ENCODE data around the gene NHP2.
A peak's percentile ranks its signal among the peaks of the same experiment; 100 is the strongest.

Gene NHP2

DNA sequence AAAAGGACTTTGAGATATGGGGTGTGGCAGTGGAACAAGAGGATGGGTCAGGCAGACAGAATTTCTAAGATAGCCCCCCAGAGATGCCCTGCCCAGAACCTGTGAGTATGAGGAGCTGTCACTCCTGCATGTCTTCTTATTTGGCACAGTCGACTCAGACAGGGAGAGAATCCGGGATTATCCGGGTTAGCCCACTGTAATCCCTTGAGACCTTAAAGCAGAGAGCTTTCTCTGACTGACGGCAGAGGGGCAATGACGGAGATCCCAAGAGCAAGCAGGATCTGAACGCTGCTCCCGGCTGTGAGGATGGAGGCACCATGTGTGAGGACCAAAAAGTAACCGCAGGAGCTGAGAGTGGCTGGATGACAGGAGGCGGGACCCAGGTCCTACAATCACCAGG, 8.8 kb upstream of the NHP2 start:
- ChIA-PET CTCF (interaction anchor here (0.9 to 4.3 kb wide), 2 partner anchors 39 to 86 kb away, joined by 3 to 46 read pairs; no protein-coding TSS in a partner anchor), POLR2A (ENCODE audit: low non-redundant PET) (no interaction called here)
- no peak overlapping the region for H3K27ac ChIP-seq
- no peak for DNase-seq (ENCODE audit: low spot score)
- TF ChIP-seq, protein P1, sequence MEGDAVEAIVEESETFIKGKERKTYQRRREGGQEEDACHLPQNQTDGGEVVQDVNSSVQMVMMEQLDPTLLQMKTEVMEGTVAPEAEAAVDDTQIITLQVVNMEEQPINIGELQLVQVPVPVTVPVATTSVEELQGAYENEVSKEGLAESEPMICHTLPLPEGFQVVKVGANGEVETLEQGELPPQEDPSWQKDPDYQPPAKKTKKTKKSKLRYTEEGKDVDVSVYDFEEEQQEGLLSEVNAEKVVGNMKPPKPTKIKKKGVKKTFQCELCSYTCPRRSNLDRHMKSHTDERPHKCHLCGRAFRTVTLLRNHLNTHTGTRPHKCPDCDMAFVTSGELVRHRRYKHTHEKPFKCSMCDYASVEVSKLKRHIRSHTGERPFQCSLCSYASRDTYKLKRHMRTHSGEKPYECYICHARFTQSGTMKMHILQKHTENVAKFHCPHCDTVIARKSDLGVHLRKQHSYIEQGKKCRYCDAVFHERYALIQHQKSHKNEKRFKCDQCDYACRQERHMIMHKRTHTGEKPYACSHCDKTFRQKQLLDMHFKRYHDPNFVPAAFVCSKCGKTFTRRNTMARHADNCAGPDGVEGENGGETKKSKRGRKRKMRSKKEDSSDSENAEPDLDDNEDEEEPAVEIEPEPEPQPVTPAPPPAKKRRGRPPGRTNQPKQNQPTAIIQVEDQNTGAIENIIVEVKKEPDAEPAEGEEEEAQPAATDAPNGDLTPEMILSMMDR (conservative IDR thresholded peaks at IDR 0.05; ENCODE audit: low read depth): no peak

- ChIA-PET CTCF (no interaction called here), POLR2A (ENCODE audit: low non-redundant PET) (no interaction called here)
- TF ChIP-seq, protein P1 (conservative IDR thresholded peaks at IDR 0.05; ENCODE audit: low read depth): no peak
- H3K27ac ChIP-seq: no peak overlapping the region
- no peak for DNase-seq (ENCODE audit: low spot score)
Measured at GRCh38 chr5:178160176-178160575, 6.5 kb upstream of the NHP2 start.

DNA sequence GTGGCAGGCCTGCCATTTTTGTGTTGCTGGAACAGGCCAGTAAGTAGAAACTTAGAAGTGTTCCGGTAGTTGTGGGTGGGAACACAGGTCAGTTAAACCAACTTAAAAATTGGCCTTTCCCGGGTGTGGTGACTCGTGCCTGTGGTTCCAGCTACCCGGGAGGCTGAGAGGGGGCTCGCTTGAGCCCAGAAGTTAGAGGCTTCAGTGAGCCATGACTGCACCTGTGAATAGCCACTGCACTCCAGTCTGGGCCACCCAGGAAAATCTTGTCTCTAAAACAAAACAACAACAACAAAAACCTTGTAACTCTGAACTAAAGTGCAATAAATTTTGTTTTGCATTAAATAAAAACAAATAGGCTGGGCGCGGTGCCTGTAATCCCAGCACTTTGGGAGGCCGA, 1.4 kb upstream of the NHP2 start:
- POLR2A ChIA-PET (ENCODE audit: low non-redundant PET): interaction anchor here (1.1 kb wide), 1 partner anchor 11 kb away, joined by 3 read pairs; no protein-coding TSS in a partner anchor
- CTCF ChIA-PET: interaction anchor here (0.7 to 1.4 kb wide), 3 partner anchors 12 to 80 kb away, joined by 3 to 5 read pairs (median 4); no protein-coding TSS in a partner anchor
- TF ChIP-seq, protein P1 (conservative IDR thresholded peaks at IDR 0.05; ENCODE audit: low read depth): no peak
- peak overlapping the region; percentile 70 for H3K27ac ChIP-seq
- DNase-seq (ENCODE audit: low spot score): no peak

- POLR2A ChIA-PET (ENCODE audit: low non-redundant PET): interaction anchor here (0.6 to 1.4 kb wide), 3 partner anchors 15 to 62 kb away, joined by 3 read pairs; no protein-coding TSS in a partner anchor
- CTCF ChIA-PET: interaction anchor here (0.6 to 1.5 kb wide), 4 partner anchors 53 to 76 kb away, joined by 3 to 6 read pairs (median 4); no protein-coding TSS in a partner anchor
- TF ChIP-seq, protein P1 (conservative IDR thresholded peaks at IDR 0.05; ENCODE audit: low read depth): no peak
Measured at GRCh38 chr5:178152491-178153444, 917 bp downstream of the NHP2 start.

GRCh38 chr5:178150977-178151734, 2.5 kb downstream of the NHP2 start:
- H3K27ac ChIP-seq: peak overlapping the region; percentile 40
- DNase-seq (ENCODE audit: low spot score): no peak
- TF ChIP-seq, protein P1 (conservative IDR thresholded peaks at IDR 0.05; ENCODE audit: low read depth): no peak
- ChIA-PET CTCF (interaction anchor here (0.6 to 9.3 kb wide), 2 partner anchors 46 to 75 kb away, joined by 3 to 175 read pairs; no protein-coding TSS in a partner anchor), POLR2A (ENCODE audit: low non-redundant PET) (no interaction called here)

More at GRCh38 chr5:178152491-178153444, 917 bp downstream of the NHP2 start:
- H3K27ac ChIP-seq: peak overlapping the region; percentile 70
- DNase-seq (ENCODE audit: low spot score): no peak
